Neutrophil (primary cell): ENCODE data around the gene RAI2.
"Not testable (repeated sequence)": the region's sequence is repeated elsewhere in the genome, so short reads cannot be mapped to it uniquely, and the experiment has no call there.

Experiments used
- H3K27ac ChIP-seq: fragments of 200-600 bp; sonication (generic); 2 replicates; pipeline ENCODE4 v1.5.1; 2016; ENCODE audit warnings: mild to moderate bottlenecking, moderate library complexity
- H3K27me3 ChIP-seq: fragments of 200-600 bp; sonication (generic); 2 replicates; pipeline ENCODE4 v1.6.0; 2016; ENCODE audit warnings: mild to moderate bottlenecking
- H3K36me3 ChIP-seq: fragments of 200-600 bp; sonication (generic); 2 replicates; pipeline ENCODE4 v1.5.1; 2017
- H3K4me1 ChIP-seq, 2 experiments: fragments of 200-600 bp in 1 of 2; sonication (generic) in 1 of 2; 1 replicate in 1 of 2; 2 replicates in 1 of 2; pipeline versions ENCODE4 v1.5.1 to v1.6.1; 2013 to 2016; ENCODE audit warnings: low read depth in 1 of 2, low read length in 1 of 2, mild to moderate bottlenecking in 1 of 2, moderate library complexity in 1 of 2; ENCODE audit not compliant: control insufficient read depth in 1 of 2, insufficient read depth in 1 of 2
- H3K4me3 ChIP-seq, 2 experiments: fragments of 200-600 bp in 1 of 2; sonication (generic) in 1 of 2; 1 replicate in 1 of 2; 2 replicates in 1 of 2; pipeline ENCODE4 v1.5.1; 2013 to 2016; ENCODE audit warnings: low read depth in 1 of 2, low read length in 1 of 2, mild to moderate bottlenecking in 1 of 2, moderate library complexity in 1 of 2
- H3K9me3 ChIP-seq: fragments of 200-600 bp; sonication (generic); 2 replicates; pipeline ENCODE4 v1.5.1; 2016
- TF ChIP-seq, protein P1 (sequence below): fragments of 200-600 bp; sonication (generic); IDR thresholded peaks from 2 replicates; pipeline ENCODE4 v1.5.1; 2016; ENCODE audit warnings: antibody characterized with exemption

RAI2 gene

DNA sequence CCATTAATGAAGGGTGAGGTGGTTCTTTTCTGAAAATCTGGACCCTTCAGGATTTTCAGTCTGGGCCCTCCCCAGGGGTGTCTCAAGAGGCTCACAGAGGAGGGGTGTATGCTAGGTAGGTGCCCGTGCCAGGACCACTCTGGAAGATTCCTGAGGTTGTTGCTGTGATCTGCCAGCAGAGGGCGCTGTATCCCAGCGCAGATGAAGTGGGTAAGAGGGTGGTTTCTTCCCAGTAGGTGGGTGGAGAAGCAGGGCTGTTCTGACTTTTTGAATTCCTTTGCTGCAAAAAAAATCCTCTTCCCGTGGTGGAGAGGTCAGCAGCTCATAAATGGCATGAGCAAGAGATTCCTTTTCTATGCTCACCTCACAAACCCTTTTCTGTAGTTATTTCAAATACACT, 72.7 kb downstream of the RAI2 start:
- Histone ChIP-seq H3K27me3 (no peaks in the 10 kb centered on the region), H3K4me1 (no peaks in the 10 kb centered on the region), H3K4me3 (no peak overlapping the region), H3K9me3 (no peaks in the 10 kb centered on the region), H3K36me3 (no peaks in the 10 kb centered on the region), H3K27ac (no peak overlapping the region)
- TF ChIP-seq, protein P1, sequence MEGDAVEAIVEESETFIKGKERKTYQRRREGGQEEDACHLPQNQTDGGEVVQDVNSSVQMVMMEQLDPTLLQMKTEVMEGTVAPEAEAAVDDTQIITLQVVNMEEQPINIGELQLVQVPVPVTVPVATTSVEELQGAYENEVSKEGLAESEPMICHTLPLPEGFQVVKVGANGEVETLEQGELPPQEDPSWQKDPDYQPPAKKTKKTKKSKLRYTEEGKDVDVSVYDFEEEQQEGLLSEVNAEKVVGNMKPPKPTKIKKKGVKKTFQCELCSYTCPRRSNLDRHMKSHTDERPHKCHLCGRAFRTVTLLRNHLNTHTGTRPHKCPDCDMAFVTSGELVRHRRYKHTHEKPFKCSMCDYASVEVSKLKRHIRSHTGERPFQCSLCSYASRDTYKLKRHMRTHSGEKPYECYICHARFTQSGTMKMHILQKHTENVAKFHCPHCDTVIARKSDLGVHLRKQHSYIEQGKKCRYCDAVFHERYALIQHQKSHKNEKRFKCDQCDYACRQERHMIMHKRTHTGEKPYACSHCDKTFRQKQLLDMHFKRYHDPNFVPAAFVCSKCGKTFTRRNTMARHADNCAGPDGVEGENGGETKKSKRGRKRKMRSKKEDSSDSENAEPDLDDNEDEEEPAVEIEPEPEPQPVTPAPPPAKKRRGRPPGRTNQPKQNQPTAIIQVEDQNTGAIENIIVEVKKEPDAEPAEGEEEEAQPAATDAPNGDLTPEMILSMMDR, result peak; percentile 75

DNA sequence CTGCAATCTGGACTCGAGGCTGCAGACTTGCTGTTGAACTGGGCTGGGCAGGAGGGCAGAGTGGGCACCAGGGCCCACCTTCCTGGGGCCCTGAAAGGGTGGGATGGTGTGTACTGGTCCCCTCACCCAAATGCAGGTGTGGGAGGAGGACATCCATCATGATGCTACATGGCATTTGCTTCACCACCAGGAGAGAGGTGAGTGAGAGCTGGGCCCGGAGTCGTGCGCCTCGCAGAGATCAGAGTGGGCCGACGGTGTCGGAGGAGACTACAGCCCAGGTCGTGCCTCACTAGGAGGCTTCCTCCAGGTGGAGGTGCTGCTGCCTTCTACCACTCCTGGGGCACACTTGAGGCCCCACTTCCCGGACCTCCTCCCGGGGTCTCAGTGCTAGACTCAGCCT, 73.5 kb downstream of the RAI2 start:
- H3K4me1 ChIP-seq, result no peaks in the 10 kb centered on the region
- no peak overlapping the region for H3K27ac ChIP-seq
- H3K9me3 ChIP-seq, result no peaks in the 10 kb centered on the region
- no peak overlapping the region for H3K4me3 ChIP-seq
- no peaks in the 10 kb centered on the region for H3K27me3 ChIP-seq
- TF ChIP-seq, protein P1, result no peak
- H3K36me3 ChIP-seq, result no peaks in the 10 kb centered on the region

DNA sequence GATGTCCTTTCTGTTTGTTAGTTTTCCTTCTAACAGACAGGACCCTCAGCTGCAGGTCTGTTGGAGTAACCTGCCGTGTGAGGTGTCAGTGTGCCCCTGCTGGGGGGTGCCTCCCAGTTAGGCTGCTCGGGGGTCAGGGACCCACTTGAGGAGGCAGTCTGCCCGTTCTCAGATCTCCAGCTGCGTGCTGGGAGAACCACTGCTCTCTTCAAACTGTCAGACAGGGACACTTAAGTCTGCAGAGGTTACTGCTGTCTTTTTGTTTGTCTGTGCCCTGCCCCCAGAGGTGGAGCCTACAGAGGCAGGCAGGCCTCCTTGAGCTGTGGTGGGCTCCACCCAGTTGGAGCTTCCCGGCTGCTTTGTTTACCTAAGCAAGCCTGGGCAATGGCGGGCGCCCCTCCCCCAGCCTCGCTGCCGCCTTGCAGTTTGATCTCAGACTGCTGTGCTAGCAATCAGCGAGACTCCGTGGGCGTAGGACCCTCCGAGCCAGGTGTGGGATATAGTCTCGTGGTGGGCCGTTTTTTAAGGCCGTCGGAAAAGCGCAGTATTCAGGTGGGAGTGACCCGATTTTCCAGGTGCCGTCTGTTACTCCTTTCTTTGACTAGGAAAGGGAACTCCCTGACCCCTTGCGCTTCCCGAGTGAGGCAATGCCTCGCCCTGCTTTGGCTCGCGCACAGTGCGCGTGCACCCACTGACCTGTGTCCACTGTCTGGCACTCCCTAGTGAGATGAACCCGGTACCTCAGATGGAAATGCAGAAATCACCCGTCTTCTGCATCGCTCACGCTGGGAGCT, 74.3 kb downstream of the RAI2 start:
- H3K4me1 ChIP-seq, H3K27ac ChIP-seq, H3K4me3 ChIP-seq, H3K9me3 ChIP-seq, H3K36me3 ChIP-seq, H3K27me3 ChIP-seq: not testable (repeated sequence)

DNA sequence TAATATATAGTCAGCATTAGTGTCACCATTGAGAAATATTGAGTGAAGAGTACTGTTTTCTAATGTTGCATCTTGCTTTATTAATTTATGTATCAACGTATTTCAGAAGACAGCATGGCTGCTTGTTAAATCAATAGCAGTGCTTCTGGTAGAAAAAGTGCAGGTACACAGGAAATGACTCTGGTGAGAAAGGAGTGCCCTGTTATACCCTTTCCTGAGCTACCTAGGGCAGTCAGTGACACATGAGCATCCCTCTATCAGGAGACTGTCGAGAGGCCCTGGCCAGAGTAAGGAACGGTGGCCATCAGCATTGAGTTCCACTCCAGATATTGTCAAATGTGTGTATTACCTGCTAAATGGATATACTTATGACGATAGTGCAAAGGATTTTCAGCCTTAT, 81.7 kb downstream of the RAI2 start:
- no peaks in the 10 kb centered on the region for H3K36me3 ChIP-seq
- H3K4me3 ChIP-seq, result no peak overlapping the region
- TF ChIP-seq, protein P1, result no peak

DNA sequence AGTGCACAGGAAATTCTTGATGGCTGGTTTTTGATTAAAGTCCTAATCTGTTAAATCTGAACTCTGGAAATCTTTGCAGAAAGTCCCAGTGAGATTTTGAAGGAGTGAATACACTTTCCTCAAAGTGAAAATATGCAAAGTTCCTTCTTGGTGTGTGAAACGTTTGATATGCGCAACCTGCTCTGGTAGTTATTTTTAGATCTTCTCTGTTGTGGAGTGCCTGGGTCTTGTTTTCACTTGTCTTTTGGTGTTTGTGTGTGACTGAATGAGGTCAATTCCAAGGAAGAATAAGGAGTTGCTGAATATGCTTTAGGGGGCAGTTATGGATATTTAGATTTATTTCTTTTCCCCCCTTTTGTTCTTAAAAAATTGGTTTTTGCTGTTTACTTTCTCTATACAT, 82.1 kb downstream of the RAI2 start:
- Histone ChIP-seq H3K27me3 (peaks cover 1% of the 10 kb centered on the region), H3K27ac (no peak overlapping the region), H3K36me3 (no peaks in the 10 kb centered on the region), H3K4me1 (peaks cover 17 to 18% of the 10 kb centered on the region in 2 experiments), H3K4me3 (no peak overlapping the region), H3K9me3 (no peaks in the 10 kb centered on the region)
- TF ChIP-seq, protein P1, result no peak

More for the DNA sequence above, 81.7 kb downstream of the RAI2 start:
- H3K4me1 ChIP-seq, result peaks cover 17 to 18% of the 10 kb centered on the region in 2 experiments
- H3K27ac ChIP-seq, result no peak overlapping the region
- no peaks in the 10 kb centered on the region for H3K27me3 ChIP-seq
- no peaks in the 10 kb centered on the region for H3K9me3 ChIP-seq

DNA sequence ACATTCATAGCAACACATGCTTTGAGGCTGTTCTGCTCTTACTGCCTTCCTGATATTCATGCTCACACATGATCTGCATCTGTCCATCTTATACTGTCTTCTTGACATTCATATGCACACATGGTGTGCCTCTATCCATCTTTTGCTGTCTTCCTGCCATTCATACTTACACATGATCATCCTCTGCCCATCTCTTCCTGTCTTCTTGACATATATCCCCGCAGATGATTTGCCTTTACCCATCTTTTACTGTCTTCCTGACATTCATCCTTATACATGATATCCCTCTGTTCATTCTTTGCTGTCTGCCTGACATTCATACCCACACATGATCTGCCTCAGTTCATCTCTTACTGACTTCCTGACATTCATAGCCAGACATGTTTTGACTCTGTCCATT, 87.0 kb downstream of the RAI2 start:
- no peak overlapping the region for H3K27ac ChIP-seq
- H3K9me3 ChIP-seq, result no peaks in the 10 kb centered on the region
- peaks cover 10 to 11% of the 10 kb centered on the region in 2 experiments for H3K4me1 ChIP-seq
- H3K27me3 ChIP-seq, result peaks cover 29% of the 10 kb centered on the region
- H3K4me3 ChIP-seq, result no peak overlapping the region
- no peaks in the 10 kb centered on the region for H3K36me3 ChIP-seq
- TF ChIP-seq, protein P1, result no peak
